Activated naive CD4-positive, alpha-beta T cell treated with anti-CD3 and anti-CD28 coated beads for 36 hours (primary cell): ENCODE data around the gene SNX19. TPM values are rescaled to one million over a fixed set of nuclear protein-coding genes. Genes with fewer than 3 reads are reported as not detected.
"Not testable (repeated sequence)": the region's sequence is repeated elsewhere in the genome, so short reads cannot be mapped to it uniquely, and the experiment has no call there.

Experiments used
- CTCF ChIA-PET: fragments of 350-600 bp; sonication (Branson Sonifier 250); formaldehyde crosslinking; loops from one replicate; lab custom pipeline; 2021; ENCODE audit warnings: antibody characterized with exemption; lab: Charles Lee
- DNase-seq: peaks from one replicate; pipeline ENCODE4 v3.0.0-alpha.2; 2020
- H3K27ac Mint-ChIP-seq: one replicate; pipeline ENCODE4 v1.8.0; 2021; ENCODE audit warnings: mild to moderate bottlenecking, mixed read lengths
- H3K27me3 Mint-ChIP-seq: one replicate; pipeline ENCODE4 v1.8.0; 2021; ENCODE audit warnings: low read depth, mixed read lengths
- H3K36me3 Mint-ChIP-seq: one replicate; pipeline ENCODE4 v1.8.0; 2021; ENCODE audit warnings: low read depth, mixed read lengths
- H3K4me1 Mint-ChIP-seq: one replicate; pipeline ENCODE4 v1.8.0; 2021; ENCODE audit warnings: low read depth, mixed read lengths
- H3K4me3 Mint-ChIP-seq: one replicate; pipeline ENCODE4 v1.8.0; 2021; ENCODE audit warnings: mild to moderate bottlenecking, moderate library complexity, mixed read lengths
- H3K9me3 Mint-ChIP-seq: one replicate; pipeline ENCODE4 v1.8.0; 2021; ENCODE audit warnings: mixed read lengths
- intact Hi-C: fragments of 100-400 bp; cut with micrococcal nuclease; formaldehyde crosslinking; loops from one replicate; pipeline ENCODE4 v1.15.1; 2023
- total RNA-seq, 2 experiments: library from RNA; stranded (reverse); gene quantifications; one replicate each; pipeline ENCODE4 v1.2.3, GENCODE V29; 2021

Gene SNX19, protein sequence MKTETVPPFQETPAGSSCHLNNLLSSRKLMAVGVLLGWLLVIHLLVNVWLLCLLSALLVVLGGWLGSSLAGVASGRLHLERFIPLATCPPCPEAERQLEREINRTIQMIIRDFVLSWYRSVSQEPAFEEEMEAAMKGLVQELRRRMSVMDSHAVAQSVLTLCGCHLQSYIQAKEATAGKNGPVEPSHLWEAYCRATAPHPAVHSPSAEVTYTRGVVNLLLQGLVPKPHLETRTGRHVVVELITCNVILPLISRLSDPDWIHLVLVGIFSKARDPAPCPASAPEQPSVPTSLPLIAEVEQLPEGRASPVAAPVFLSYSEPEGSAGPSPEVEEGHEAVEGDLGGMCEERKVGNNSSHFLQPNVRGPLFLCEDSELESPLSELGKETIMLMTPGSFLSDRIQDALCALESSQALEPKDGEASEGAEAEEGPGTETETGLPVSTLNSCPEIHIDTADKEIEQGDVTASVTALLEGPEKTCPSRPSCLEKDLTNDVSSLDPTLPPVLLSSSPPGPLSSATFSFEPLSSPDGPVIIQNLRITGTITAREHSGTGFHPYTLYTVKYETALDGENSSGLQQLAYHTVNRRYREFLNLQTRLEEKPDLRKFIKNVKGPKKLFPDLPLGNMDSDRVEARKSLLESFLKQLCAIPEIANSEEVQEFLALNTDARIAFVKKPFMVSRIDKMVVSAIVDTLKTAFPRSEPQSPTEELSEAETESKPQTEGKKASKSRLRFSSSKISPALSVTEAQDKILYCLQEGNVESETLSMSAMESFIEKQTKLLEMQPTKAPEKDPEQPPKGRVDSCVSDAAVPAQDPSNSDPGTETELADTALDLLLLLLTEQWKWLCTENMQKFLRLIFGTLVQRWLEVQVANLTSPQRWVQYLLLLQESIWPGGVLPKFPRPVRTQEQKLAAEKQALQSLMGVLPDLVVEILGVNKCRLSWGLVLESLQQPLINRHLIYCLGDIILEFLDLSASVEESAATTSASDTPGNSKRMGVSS
- total RNA-seq, result 10 to 100 TPM; 18.0 to 21.6 TPM

DNA sequence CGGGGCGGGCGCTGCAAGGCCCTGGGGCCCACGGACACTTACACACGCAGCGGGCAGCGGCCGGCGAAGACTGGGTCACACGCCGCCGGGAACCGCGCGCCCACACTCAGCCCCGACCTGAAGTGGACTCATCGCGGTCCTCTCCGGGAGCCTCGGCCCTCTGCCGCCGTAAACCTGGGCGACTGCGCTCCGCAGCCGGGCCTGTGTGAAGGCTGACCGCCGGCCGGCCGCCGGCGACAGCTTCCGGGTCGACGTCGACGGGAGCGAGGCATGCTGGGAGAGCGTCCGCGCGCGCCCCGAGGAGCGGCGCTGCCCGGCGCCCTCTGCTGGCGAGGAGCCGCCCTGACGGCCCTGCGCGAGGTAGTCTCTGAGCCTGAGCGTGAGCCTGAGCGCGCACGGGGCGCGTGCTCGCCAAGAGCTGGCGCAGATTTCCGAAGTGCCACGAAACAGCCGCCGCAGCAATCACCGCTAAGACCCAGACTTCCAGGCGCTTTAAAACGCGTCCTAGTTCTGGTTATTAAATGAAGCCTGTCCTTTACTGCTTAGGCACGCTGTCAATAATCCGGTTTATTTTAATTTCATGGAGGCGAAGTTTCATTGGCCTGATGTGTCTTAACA, at the start of gene SNX19:
Gene SNX19, minus strand, starts transcription at position 242 of the 618 bp plus-strand sequence. CDS start 540 bp downstream, outside the sequence.
- Mint-ChIP-seq H3K4me1 (peaks cover 32% of the 10 kb centered on the region), H3K4me3 (peak within 1 kb of the TSS; percentile 78), H3K27ac (peak within 1 kb of the TSS; percentile 57), H3K27me3 (no peaks in the 10 kb centered on the region), H3K9me3 (peaks cover 15% of the 10 kb centered on the region), H3K36me3 (peaks cover 38% of the 10 kb centered on the region)
- CTCF ChIA-PET, result interaction anchor here (0.6 to 3.3 kb wide), 11 partner anchors 9 to 484 kb away, joined by 3 to 12 read pairs (median 4); no protein-coding TSS in a partner anchor
- intact Hi-C loops, result loop anchor here (5.0 kb wide), 2 partner anchors 604 to 914 kb away; partner anchors contain the start of genes PRDM10 and ZBTB44
- DNase-seq, result peak; percentile 90

DNA sequence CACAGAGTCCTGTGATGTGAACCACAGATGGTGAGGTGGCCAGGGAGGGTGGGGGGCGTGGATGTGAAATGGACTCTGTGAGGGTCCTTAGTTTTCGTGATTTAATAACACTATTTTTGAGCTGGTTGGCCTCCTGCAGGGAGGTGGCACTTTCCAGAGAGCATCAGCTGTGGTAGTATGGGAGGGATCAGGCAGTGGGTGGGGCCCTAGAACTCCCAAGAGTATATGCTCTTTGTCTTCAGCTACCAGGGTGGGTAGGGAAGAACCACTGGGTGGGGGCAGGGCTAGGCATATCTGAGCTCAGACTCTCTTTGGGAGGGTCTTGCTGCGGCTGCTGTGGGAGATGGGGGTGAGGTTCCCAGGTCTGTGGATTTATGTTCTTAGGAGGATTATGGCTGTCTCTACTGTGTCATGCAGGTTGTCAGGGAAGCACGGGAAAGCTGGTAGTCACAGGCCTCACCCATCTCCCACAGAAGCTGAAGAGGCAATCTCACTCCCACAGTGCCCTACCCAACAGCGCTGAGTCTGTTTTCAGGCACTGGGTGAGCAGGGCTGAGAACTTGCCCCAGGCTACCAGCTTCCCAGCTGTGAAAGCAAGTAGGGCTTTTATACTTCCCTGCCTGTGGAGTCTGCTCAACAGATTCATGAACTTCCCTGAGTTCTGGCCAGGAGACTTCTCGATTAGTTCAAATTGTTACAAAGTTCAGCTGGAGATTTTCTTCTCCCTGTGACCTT, 47.9 kb upstream of the SNX19 start:
- Mint-ChIP-seq H3K27ac (no peak overlapping the region), H3K9me3 (peaks cover 4% of the 10 kb centered on the region), H3K27me3 (peaks cover 9% of the 10 kb centered on the region), H3K4me1 (no peaks in the 10 kb centered on the region), H3K4me3 (no peak overlapping the region), H3K36me3 (no peaks in the 10 kb centered on the region)
- CTCF ChIA-PET, result no interaction called here
- intact Hi-C loops, result no loop called here
- DNase-seq, result no peak

DNA sequence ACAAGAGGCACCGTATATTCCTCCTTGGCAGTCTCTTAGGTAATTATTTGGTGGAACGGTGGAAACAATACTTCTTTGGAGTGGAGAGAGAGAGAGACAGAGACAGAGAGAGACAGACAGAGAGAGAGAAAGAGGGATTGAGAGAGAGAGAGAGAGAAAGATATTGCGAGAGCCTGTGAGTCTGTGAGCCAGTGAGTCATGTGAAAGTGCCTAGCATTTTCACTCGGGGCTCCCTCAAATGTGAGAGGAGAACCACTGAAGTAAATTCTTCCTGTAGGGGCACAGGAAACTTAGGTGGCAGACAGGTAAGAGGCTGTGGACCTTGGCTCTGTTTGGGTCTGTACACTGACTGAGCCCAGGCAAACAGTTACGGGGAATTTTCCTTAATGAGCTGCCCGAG, 31.6 kb upstream of the SNX19 start:
- peaks cover 6% of the 10 kb centered on the region for H3K4me1 Mint-ChIP-seq
- DNase-seq, result no peak
- peaks cover 5% of the 10 kb centered on the region for H3K27me3 Mint-ChIP-seq
- H3K27ac Mint-ChIP-seq, result no peak overlapping the region
- CTCF ChIA-PET, result no interaction called here
- H3K9me3 Mint-ChIP-seq, result no peaks in the 10 kb centered on the region
- no peaks in the 10 kb centered on the region for H3K36me3 Mint-ChIP-seq
- intact Hi-C loops, result no loop called here
- no peak overlapping the region for H3K4me3 Mint-ChIP-seq

DNA sequence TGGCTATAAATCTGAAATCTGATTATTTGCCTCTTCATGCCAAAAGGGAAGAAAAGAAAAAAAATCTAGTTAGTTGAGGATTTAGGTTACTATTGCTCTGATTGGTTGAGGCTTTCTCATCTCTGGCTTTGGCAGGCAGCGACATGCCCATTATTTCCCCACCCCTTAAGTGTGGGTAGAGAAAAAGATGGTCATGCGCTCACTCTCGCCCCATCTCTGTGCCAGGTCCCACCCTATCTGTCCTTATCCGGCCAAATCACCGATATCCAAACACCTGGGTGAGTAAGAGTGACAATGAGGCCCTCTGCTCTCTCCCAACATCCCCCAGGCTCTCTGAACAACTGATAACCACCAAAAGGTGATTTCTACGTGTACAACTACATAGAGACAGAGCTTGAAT, 31.2 kb upstream of the SNX19 start:
- Mint-ChIP-seq H3K27me3 (peaks cover 5% of the 10 kb centered on the region), H3K9me3 (no peaks in the 10 kb centered on the region), H3K4me1 (peaks cover 6% of the 10 kb centered on the region), H3K4me3 (no peak overlapping the region), H3K36me3 (no peaks in the 10 kb centered on the region), H3K27ac (no peak overlapping the region)
- intact Hi-C loops, result no loop called here
- CTCF ChIA-PET, result no interaction called here
- DNase-seq, result no peak

DNA sequence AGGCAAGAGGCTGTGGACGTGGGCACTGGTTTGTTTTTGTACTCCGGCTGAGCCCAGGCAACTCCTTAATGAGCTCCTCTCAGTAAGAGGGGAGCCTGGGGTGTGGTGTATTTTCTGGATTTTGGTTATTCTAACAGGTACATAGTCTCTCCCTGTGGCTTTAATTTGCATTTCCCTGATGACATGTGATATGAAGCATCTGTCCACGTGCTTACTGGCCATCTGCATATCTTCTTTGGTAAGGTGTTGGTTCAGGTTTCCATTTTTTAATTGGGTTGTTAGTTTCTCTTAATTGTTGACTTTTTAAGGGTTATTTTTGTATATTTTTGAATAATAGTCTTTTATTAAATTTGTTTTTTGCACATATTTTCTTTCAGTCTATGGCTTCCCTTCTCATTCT, 30.8 kb upstream of the SNX19 start:
- H3K27ac Mint-ChIP-seq, result no peak overlapping the region
- peaks cover 5% of the 10 kb centered on the region for H3K27me3 Mint-ChIP-seq
- H3K4me3 Mint-ChIP-seq, result no peak overlapping the region
- H3K9me3 Mint-ChIP-seq, result no peaks in the 10 kb centered on the region
- H3K36me3 Mint-ChIP-seq, result no peaks in the 10 kb centered on the region
- CTCF ChIA-PET, result no interaction called here
- DNase-seq, result no peak
- peaks cover 6% of the 10 kb centered on the region for H3K4me1 Mint-ChIP-seq
- intact Hi-C loops, result no loop called here

DNA sequence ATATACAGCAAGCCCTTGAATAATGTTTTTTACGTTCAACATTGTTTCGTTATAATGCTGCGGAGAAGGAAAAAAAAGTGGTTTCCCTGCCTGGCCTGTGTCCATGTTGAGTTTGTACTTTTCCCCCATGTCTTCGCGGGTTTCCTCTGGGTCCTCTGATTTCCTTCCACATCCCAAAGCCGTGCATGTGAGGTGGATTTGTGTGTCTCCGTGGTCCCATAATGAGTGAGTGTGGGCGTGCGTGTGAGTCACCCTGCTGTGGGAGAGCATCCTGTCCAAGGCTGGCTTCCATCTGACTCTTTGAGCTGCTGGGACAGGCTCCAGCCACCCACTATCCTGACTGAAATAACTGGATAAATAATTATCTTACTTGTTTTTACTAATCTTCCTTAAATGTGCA, 29.6 kb upstream of the SNX19 start:
- CTCF ChIA-PET, result no interaction called here
- no peak for DNase-seq
- Mint-ChIP-seq H3K9me3 (no peaks in the 10 kb centered on the region), H3K36me3 (no peaks in the 10 kb centered on the region), H3K27ac (no peak overlapping the region), H3K4me1 (peaks cover 6% of the 10 kb centered on the region), H3K27me3 (peaks cover 5% of the 10 kb centered on the region), H3K4me3 (no peak overlapping the region)
- intact Hi-C loops, result no loop called here

DNA sequence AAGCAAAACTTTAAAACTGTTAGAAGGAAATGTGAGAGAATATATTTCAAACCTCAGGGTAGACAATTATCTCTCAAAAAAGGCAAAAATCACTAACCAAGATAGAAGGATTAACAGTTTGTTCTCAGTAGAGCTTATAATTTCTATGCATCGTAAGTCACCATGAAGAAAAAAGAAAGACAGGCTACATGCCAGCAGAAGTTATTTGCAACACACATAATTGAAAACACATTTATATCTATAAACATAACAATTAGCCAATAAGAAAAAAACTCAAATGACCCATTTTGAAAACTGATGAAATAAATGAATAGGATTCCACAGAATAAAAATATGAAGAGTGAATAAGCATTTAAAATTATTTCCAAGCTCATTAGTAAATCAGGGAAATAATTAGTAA, 24.4 kb upstream of the SNX19 start:
- H3K27me3 Mint-ChIP-seq, result peaks cover 8% of the 10 kb centered on the region
- no peak overlapping the region for H3K4me3 Mint-ChIP-seq
- intact Hi-C loops, result no loop called here
- H3K27ac Mint-ChIP-seq, result no peak overlapping the region
- no peaks in the 10 kb centered on the region for H3K36me3 Mint-ChIP-seq
- no peak for DNase-seq
- H3K9me3 Mint-ChIP-seq, result no peaks in the 10 kb centered on the region
- CTCF ChIA-PET, result interaction anchor here (0.6 to 0.7 kb wide), 2 partner anchors 102 to 1272 kb away, joined by 3 read pairs; no protein-coding TSS in a partner anchor
- no peaks in the 10 kb centered on the region for H3K4me1 Mint-ChIP-seq

DNA sequence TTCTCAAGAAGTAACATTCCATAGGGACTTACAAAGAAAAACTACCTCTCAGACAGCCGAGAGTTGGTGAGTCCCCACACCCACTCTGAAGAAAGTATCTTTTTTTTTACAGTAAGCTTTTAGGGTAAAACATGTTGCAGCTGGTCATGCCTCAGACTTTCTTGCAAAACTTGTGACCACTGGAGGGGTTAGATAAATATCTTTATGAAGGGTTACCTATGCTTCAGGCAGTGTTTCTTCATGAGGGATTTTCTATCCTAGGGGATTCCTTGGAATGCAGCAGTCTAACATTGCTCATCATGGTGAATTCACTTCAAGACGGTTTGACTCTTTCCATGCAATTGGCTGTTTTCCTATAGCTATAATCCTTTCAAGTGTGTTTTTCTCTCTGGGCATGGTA, 20.8 kb upstream of the SNX19 start:
- no peak for DNase-seq
- H3K27ac Mint-ChIP-seq, result no peak overlapping the region
- no peaks in the 10 kb centered on the region for H3K9me3 Mint-ChIP-seq
- intact Hi-C loops, result no loop called here
- peaks cover 3% of the 10 kb centered on the region for H3K27me3 Mint-ChIP-seq
- no peak overlapping the region for H3K4me3 Mint-ChIP-seq
- H3K36me3 Mint-ChIP-seq, result no peaks in the 10 kb centered on the region
- H3K4me1 Mint-ChIP-seq, result no peaks in the 10 kb centered on the region
- CTCF ChIA-PET, result no interaction called here

DNA sequence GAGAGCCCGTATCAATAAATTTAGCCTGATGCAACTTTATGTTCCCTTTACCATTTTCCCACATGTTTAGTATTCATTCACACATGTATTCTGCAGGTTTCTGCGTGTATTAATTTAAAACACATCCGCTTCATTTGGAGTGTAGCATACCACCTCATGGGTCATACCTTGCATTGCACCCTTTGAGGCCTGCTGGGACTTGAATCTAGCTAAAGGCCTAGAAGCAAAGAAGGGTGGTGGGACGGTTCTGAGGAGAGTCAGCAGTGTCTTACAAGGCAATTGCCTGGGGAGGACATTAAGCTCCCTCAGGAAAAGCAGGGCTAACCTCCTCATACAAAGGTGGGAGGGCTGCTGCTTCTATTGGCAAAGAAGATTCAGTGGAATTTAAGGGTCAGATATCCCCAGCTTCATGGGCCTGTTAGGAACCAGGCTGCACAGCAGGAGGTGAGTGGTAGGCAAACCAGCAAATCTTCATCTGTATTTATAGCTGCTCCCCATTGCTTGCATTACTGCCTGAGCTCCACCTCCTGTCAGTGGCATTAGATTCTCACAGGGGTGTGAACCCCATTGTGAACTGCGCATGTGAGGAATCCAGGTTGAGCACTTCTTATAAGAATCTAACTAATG, 15.9 kb upstream of the SNX19 start:
- CTCF ChIA-PET, result interaction anchor here (1.1 kb wide), 1 partner anchor 17 kb away, joined by 5 read pairs; the partner anchor contains the start of gene SNX19
- Mint-ChIP-seq H3K27ac (no peak overlapping the region), H3K36me3 (no peaks in the 10 kb centered on the region), H3K9me3 (no peaks in the 10 kb centered on the region), H3K27me3 (no peaks in the 10 kb centered on the region), H3K4me3 (no peak overlapping the region), H3K4me1 (no peaks in the 10 kb centered on the region)
- DNase-seq, result no peak
- intact Hi-C loops, result no loop called here

DNA sequence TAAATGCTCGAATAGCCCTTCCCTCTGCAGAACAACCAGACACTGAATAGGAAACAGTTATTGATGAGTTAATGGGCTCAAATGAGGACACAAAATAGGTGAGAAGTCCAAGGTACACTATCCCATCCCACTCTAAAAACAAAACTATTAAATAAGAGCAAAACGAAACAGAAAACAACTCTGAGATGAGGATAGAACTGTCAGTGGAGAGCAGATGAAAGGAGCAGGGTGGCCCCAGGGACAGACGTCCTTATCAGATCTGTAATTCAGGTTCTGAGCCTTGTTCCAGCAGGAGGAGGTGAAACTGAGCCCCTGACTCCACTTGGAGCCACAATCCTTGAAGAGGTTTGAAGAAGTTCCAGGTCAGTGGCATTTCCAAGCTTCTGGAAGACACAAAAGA, 8.5 kb upstream of the SNX19 start:
- Mint-ChIP-seq H3K4me1 (no peaks in the 10 kb centered on the region), H3K9me3 (no peaks in the 10 kb centered on the region), H3K27ac (no peak overlapping the region), H3K36me3 (no peaks in the 10 kb centered on the region), H3K4me3 (no peak overlapping the region), H3K27me3 (peaks cover 5% of the 10 kb centered on the region)
- no peak for DNase-seq
- CTCF ChIA-PET, result interaction anchor here (1.0 kb wide), 1 partner anchor 9 kb away, joined by 3 read pairs; the partner anchor contains the start of gene SNX19
- intact Hi-C loops, result loop anchor here (10.0 kb wide), 1 partner anchor 140 kb away; no protein-coding TSS in a partner anchor

DNA sequence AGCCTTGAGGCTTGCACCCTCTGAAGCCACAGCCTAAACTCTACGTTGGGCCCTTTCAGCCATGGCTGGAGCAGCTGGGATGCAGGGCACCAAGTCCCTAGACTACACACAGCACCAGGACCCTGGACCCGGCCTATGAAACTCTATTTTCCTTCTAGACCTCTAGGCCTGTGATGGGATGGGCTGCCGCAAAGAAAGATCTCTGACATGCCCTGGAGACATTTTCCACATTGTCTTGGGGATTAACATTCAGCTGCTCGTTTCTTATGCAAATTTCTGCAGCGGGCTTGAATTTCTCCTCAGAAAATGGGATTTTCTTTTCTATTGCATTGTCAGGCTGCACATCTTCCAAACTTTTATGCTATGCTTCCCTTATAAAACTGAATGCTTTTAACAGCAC, 4.3 kb upstream of the SNX19 start:
- DNase-seq, H3K4me3 Mint-ChIP-seq, H3K27ac Mint-ChIP-seq, CTCF ChIA-PET, H3K36me3 Mint-ChIP-seq, H3K9me3 Mint-ChIP-seq, H3K4me1 Mint-ChIP-seq, H3K27me3 Mint-ChIP-seq: not testable (repeated sequence)
- intact Hi-C loops, result loop anchor here (10.0 kb wide), 1 partner anchor 144 kb away; no protein-coding TSS in a partner anchor
